Heart left ventricle (tissue), 16 donors: ENCODE data around the gene AKAP13. TPM values are rescaled to one million over a fixed set of nuclear protein-coding genes. Genes with fewer than 3 reads are reported as not detected.

Source experiments
- ATAC-seq, 4 donors: fragments of 200-7000 bp; cut with Tn5 transposase; one replicate each; pipeline ENCODE4 v1.9.1; 2020 to 2022; ENCODE audit warnings: moderate library complexity in 4 of 4, mild to moderate bottlenecking in 3 of 4, moderate number of reproducible peaks in 1 of 4
- DNase-seq, 5 donors: peaks; one replicate each; pipeline ENCODE4 v3.0.0-alpha.2; 2020
- H3K27ac ChIP-seq, 12 donors: fragments of 200-600 bp; sonication (generic) in 4 of 12; one replicate each; pipeline versions ENCODE4 v1.5.0 to v1.8.0; 2016 to 2022; ENCODE audit warnings: mild to moderate bottlenecking in 2 of 12
- H3K27me3 ChIP-seq, 9 donors: fragments of 200-600 bp; sonication (generic) in 2 of 9; one replicate each; pipeline versions ENCODE4 v1.5.1 to v1.8.0; 2016 to 2022; ENCODE audit warnings: mild to moderate bottlenecking in 3 of 9
- H3K36me3 ChIP-seq, 9 donors: fragments of 200-600 bp; sonication (generic) in 2 of 9; one replicate each; pipeline versions ENCODE4 v1.5.0 to v1.8.0; 2018 to 2022; ENCODE audit warnings: mild to moderate bottlenecking in 2 of 9
- H3K4me1 ChIP-seq, 12 donors: fragments of 200-600 bp; sonication (generic) in 4 of 12; one replicate each; pipeline versions ENCODE4 v1.5.0 to v1.8.0; 2016 to 2022; ENCODE audit warnings: mild to moderate bottlenecking in 3 of 12
- H3K4me3 ChIP-seq, 12 donors: fragments of 200-600 bp; sonication (generic) in 4 of 12; one replicate each; pipeline versions ENCODE4 v1.5.0 to v1.8.0; 2017 to 2022; ENCODE audit warnings: mild to moderate bottlenecking in 9 of 12, moderate library complexity in 4 of 12
- H3K9me3 ChIP-seq, 12 donors: fragments of 200-600 bp; sonication (generic) in 4 of 12; one replicate each; pipeline versions ENCODE4 v1.5.0 to v1.8.0; 2016 to 2022; ENCODE audit warnings: mild to moderate bottlenecking in 1 of 12
- POLR2A ChIP-seq, 2 donors: fragments of 450-650 bp; IDR thresholded peaks; one replicate each; pipeline ENCODE4 v1.6.1; 2017; ENCODE audit warnings: antibody characterized with exemption in 2 of 2, mild to moderate bottlenecking in 2 of 2, moderate library complexity in 2 of 2
- WGBS, 4 donors: extraction: QIAGEN DNeasy Blood & Tissue Kit in 2 of 4; methylation state at CpG; one replicate each; pipeline versions ENCODE4 v1.1.5 to v1.1.7; 2013 to 2018; 5-methylcytosine and 5-hydroxymethylcytosine counted together
- intact Hi-C, 10 donors: fragments of 100-400 bp; cut with DNase I; formaldehyde crosslinking; loops; one replicate each; pipeline versions ENCODE4 v1.11.1 to v1.14.2; 2022
- polyA plus RNA-seq, 2 donors: library from polyadenylated mRNA; stranded (reverse); fragments of 200-250 nt; gene quantifications; one replicate each; pipeline ENCODE4 v1.2.3, GENCODE V29; 2013
- total RNA-seq, 9 donors: library from RNA; depleted of rRNA in 2 of 9; stranded (reverse); fragments of >200 nt in 2 of 9; fragmentation: NEBNext Ultra II Directional in 3 of 9; extraction: Animal tissue kit (Norgen Biotek cat#: 25700) in 3 of 9; gene quantifications; one replicate each; pipeline versions ENCODE4 v1.1.0 to v1.2.4, GENCODE V29; 2016 to 2023
- TF ChIP-seq, protein P1 (sequence below), 12 donors: fragments of 200-600 bp; sonication (generic) in 4 of 12; IDR thresholded peaks; one replicate each; pipeline versions ENCODE4 v1.5.0 to v1.8.0; 2018 to 2022; ENCODE audit warnings: antibody characterized with exemption in 12 of 12, mild to moderate bottlenecking in 5 of 12
- donor health status: ischemic (EF 13 %, LVEDD 7.1; RV severe dilation, severe dysfunction).
- donor health status: healthy with polysubstance abuse.
- donor health status: DM: no; HTN: yes; CAD: no.
- donor health status: DM: no; HTN: no; CAD: no.
- donor health status: ischemic (EF 25% LVEDD 6.9; RV normal size, moderate dysfunction).
- donor health status: ischemic (EF 25% LVEDD 5.7; RV mildly dilated, moderate dysfunction).
- donor health status: healthy.
- donor health status: DM: yes; HTN: yes; CAD: no.
- donor health status: ischemic (EF 35%, LVEDD 5.7; RV mildly dilated, moderate dysfunction).
- donor health status: nonischemic (EF 11% LVEDD 7.7; RV severe dilation, severe dysfunction).
- donor health status: DM: yes; HTN: yes; CAD: no.
- donor health status: PGD.
- donor health status: ischemic (EF 29% LVEDD 5.4; RV normal size, mild dysfunction).
- donor health status: nonischemic (EF 23%, LVEDD 6.1; RV moderate dilation, normal function).

Gene AKAP13
- total and polyA plus RNA-seq, 11 donors: 124 to 598 (median 340) TPM

DNA sequence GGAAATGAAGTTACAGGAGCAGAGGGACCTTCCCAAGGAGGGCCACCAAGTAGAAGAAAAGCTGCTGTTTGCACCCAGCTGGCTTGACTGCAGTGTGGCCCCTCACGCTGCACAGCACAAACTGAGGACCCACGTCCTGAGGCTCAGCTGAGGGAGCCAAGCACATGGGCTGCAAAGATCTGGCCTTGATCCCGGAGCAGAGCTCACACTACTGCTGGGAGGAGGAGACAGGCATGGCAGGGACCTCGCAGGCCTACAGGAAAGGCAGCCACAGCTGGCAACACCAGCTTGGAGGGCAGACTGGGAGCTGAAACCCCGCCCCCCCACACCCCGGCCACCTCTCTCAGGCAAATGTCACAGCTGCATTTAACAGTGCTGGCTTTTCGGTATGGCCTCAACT is 374.6 kb downstream of the AKAP13 start:
- intact Hi-C loops: loop anchor here in 4 of 10 donors (5.0 kb wide), 2 partner anchors 37 to 77 kb away; partner anchors contain the start of gene KLHL25 (in 4 of the 4)

DNA sequence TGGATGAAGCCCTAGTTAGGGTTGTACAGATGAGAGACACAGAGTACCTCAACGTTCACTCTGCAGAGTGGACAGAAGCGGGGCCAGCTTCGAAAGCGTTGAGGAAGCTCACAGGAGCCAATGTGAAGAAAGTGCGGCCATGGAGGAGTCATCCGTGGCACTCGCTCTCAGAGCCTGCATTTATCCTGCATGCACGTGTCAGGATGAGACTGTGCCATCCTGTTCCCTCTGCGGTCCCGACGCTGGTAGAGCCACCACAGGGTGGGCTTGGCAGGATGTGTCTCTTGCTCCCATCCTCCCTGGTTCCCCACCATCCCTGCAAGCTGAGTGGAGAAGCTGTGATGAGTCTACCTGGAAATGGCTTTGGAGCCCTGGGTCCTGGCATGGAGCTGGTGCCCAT is 375.1 kb downstream of the AKAP13 start:
- intact Hi-C loops: loop anchor here in 1 of 10 donors (5.0 kb wide), 1 partner anchor 77 kb away; no protein-coding TSS in a partner anchor
- 85 to 90% (median 88%) methylated on average over 11 of the region's 11 CpGs for WGBS, 4 donors
- no peaks in the 10 kb centered on the region for H3K9me3 ChIP-seq
- peaks cover 0 to 78% (median 31%) of the 10 kb centered on the region in 12 donors for H3K4me1 ChIP-seq
- peak in 2 of 5 donors; percentile 15 to 22 for DNase-seq
- ATAC-seq: no peak
- H3K27me3 ChIP-seq: no peaks in the 10 kb centered on the region
- H3K27ac ChIP-seq: peak overlapping the region in 1 of 12 donors; percentile 11
- TF ChIP-seq POLR2A (IDR thresholded peaks at IDR 0.05): no peak
- TF ChIP-seq, protein P1, sequence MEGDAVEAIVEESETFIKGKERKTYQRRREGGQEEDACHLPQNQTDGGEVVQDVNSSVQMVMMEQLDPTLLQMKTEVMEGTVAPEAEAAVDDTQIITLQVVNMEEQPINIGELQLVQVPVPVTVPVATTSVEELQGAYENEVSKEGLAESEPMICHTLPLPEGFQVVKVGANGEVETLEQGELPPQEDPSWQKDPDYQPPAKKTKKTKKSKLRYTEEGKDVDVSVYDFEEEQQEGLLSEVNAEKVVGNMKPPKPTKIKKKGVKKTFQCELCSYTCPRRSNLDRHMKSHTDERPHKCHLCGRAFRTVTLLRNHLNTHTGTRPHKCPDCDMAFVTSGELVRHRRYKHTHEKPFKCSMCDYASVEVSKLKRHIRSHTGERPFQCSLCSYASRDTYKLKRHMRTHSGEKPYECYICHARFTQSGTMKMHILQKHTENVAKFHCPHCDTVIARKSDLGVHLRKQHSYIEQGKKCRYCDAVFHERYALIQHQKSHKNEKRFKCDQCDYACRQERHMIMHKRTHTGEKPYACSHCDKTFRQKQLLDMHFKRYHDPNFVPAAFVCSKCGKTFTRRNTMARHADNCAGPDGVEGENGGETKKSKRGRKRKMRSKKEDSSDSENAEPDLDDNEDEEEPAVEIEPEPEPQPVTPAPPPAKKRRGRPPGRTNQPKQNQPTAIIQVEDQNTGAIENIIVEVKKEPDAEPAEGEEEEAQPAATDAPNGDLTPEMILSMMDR (IDR thresholded peaks at IDR 0.05): no peak
- H3K4me3 ChIP-seq: no peak overlapping the region
- peaks cover 0 to 5% (median 0%) of the 10 kb centered on the region in 9 donors for H3K36me3 ChIP-seq

More for the DNA sequence above, 374.6 kb downstream of the AKAP13 start:
- peaks cover 0 to 1% (median 0%) of the 10 kb centered on the region in 9 donors for H3K36me3 ChIP-seq
- H3K27ac ChIP-seq: peak overlapping the region in 1 of 12 donors; percentile 11
- WGBS, 4 donors: 26 to 59% (median 44%) methylated on average over 6 to 7 of the region's 7 CpGs
- no peaks in the 10 kb centered on the region for H3K9me3 ChIP-seq
- peaks cover 0 to 80% (median 33%) of the 10 kb centered on the region in 12 donors for H3K4me1 ChIP-seq
- no peak overlapping the region for H3K4me3 ChIP-seq
- H3K27me3 ChIP-seq: no peaks in the 10 kb centered on the region
- peak; percentile 22 to 48 (median 38) for ATAC-seq
- DNase-seq: peak in 4 of 5 donors; percentile 70 to 83 (median 74)
- TF ChIP-seq, protein P1 (IDR thresholded peaks at IDR 0.05): no peak
- TF ChIP-seq POLR2A (IDR thresholded peaks at IDR 0.05): no peak

DNA sequence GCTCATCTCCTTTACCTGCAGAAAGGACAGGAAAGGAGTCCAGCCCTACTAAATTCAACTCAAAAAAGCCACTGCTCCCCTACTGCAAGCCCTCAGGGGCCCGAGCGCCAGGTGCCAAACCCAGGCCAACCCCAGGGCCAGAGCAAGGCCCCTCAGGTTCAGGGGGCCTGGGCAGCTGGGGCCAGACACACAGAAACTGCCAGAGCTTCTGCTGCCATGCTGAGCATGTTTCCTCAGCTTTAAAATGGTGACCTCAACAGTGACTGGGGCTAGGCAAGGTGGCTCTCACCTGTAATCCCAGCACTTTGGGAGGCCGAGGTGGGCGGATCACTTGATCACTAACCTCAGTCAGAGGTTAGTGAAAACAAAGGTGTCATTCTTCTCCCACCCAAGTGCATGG is 375.5 kb downstream of the AKAP13 start:
- no peak for TF ChIP-seq POLR2A (IDR thresholded peaks at IDR 0.05)
- TF ChIP-seq, protein P1 (IDR thresholded peaks at IDR 0.05): no peak
- Histone ChIP-seq H3K27ac (no peak overlapping the region), H3K36me3 (peaks cover 0 to 8% (median 0%) of the 10 kb centered on the region in 9 donors), H3K27me3 (no peaks in the 10 kb centered on the region), H3K4me1 (peaks cover 0 to 73% (median 29%) of the 10 kb centered on the region in 12 donors), H3K9me3 (no peaks in the 10 kb centered on the region), H3K4me3 (no peak overlapping the region)
- DNase-seq (peak in 1 of 5 donors; percentile 9), ATAC-seq (no peak)
- 97 to 100% (median 98%) methylated on average over 4 of the region's 4 CpGs for WGBS, 4 donors
- intact Hi-C loops: loop anchor here in 2 of 10 donors (2.0 to 5.0 kb wide), 2 partner anchors 19 to 76 kb away; no protein-coding TSS in a partner anchor

GRCh38 chr15:85756411-85757072 is 376.1 kb downstream of the AKAP13 start:
- peak in 2 of 5 donors; percentile 14 to 17 for DNase-seq
- intact Hi-C loops: loop anchor here in 2 of 10 donors (2.0 to 5.0 kb wide), 2 partner anchors 18 to 76 kb away; no protein-coding TSS in a partner anchor
- H3K36me3 ChIP-seq: peaks cover 0 to 8% (median 0%) of the 10 kb centered on the region in 9 donors
- H3K27me3 ChIP-seq: no peaks in the 10 kb centered on the region
- no peaks in the 10 kb centered on the region for H3K9me3 ChIP-seq
- H3K4me1 ChIP-seq: peaks cover 0 to 68% (median 25%) of the 10 kb centered on the region in 12 donors
- TF ChIP-seq, protein P1 (IDR thresholded peaks at IDR 0.05): no peak
- no peak for TF ChIP-seq POLR2A (IDR thresholded peaks at IDR 0.05)
- WGBS, 4 donors: 91 to 100% (median 92%) methylated on average over 7 to 9 of the region's 9 CpGs
- H3K4me3 ChIP-seq: no peak overlapping the region
- H3K27ac ChIP-seq: no peak overlapping the region
- no peak for ATAC-seq
